ENCODE results near the gene CHD1L. TPM values are rescaled to one million over a fixed set of nuclear protein-coding genes. Genes with fewer than 3 reads are reported as not detected.

The CHD1L gene
- total and polyA plus RNA-seq, 2 donors (not counting 3 experiments of a cell fraction or from before 2014, with no cell fraction given), result 12.3 to 33.8 TPM

DNA sequence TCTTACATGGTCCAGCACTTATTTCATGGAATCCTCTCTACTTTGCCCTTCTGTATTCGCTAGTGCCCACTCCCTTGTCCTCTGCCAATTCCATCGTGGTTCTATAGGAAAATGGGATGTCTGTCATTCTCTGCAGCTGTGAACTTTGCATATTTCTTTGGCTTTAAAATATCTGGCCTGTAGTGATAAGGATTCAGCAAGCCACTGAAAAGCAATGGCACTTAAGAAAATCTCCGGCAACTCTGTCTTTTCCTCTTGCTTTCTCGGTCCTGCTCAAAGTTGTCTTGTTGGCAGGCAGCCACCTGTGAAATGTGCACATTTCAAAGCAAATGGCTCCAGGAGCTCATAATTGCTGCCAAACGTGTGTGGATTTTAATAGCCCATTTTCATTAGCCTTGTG lies 91.8 kb downstream of the CHD1L start:
- Histone ChIP-seq H3K27me3 (ENCODE audit: control insufficient read depth in 2 of 2, insufficient read depth in 2 of 2, low read length in 2 of 2) (peaks cover 0 to 2% of the 10 kb centered on the region in 2 experiments), H2AFZ (ENCODE audit: low read depth, low read length) (no peak overlapping the region), H3K9me1 (replicated peaks; ENCODE audit: control insufficient read depth, extremely low read depth, insufficient read depth, low read length) (no peaks in the 10 kb centered on the region), H3K36me3 (ENCODE audit: control insufficient read depth in 2 of 2, extremely low read depth in 1 of 2, insufficient read depth in 2 of 2, low read length in 2 of 2) (no peaks in the 10 kb centered on the region), H3K27ac (ENCODE audit: insufficient read depth, low read depth, low read length) (no peak overlapping the region), H3K79me2 (ENCODE audit: control insufficient read depth, insufficient read depth, low read length) (no peaks in the 10 kb centered on the region), H4K20me1 (replicated peaks; ENCODE audit: control insufficient read depth, extremely low read depth, insufficient read depth, low read length) (no peaks in the 10 kb centered on the region), H3K4me2 (ENCODE audit: insufficient read depth, low read length) (no peak overlapping the region), H3K9me3 (replicated peaks; ENCODE audit: control insufficient read depth, insufficient read depth, low read length) (no peaks in the 10 kb centered on the region), H3K9ac (replicated peaks; ENCODE audit: extremely low read depth, insufficient read depth, low read length) (no peak overlapping the region), H3K4me3 (replicated peaks in 1 of 3; ENCODE audit: insufficient read depth in 1 of 3, low read depth in 1 of 3, low read length in 3 of 3) (no peak overlapping the region), H3K4me1 (ENCODE audit: control insufficient read depth, extremely low read depth, insufficient read depth, low read length) (no peaks in the 10 kb centered on the region)
- FAIRE-seq, result no peak
- BruUV-seq (replicated peaks), result no TSS peak
- ChIA-PET CTCF (no interaction called here), POLR2A (no interaction called here)
- no peak for TF ChIP-seq GATA2 (IDR thresholded peaks at IDR 0.05; ENCODE audit: insufficient read depth, insufficient read length, low read depth, low read length)
- TF ChIP-seq POLR2A (IDR thresholded peaks at IDR 0.05; ENCODE audit: low read depth, low read length), result no peak
- TF ChIP-seq CTCF (IDR thresholded peaks at IDR 0.05; ENCODE audit: extremely low read depth in 1 of 2, insufficient read depth in 1 of 2, low read depth in 1 of 2, low read length in 2 of 2), result no peak
- TF ChIP-seq MYC (IDR thresholded peaks at IDR 0.05; ENCODE audit: low read depth, low read length), result no peak
- TF ChIP-seq FOS (IDR thresholded peaks at IDR 0.05; ENCODE audit: borderline replicate concordance, insufficient read depth, low read length), result no peak
- TF ChIP-seq, protein P1, sequence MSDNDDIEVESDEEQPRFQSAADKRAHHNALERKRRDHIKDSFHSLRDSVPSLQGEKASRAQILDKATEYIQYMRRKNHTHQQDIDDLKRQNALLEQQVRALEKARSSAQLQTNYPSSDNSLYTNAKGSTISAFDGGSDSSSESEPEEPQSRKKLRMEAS (IDR thresholded peaks at IDR 0.05; ENCODE audit: insufficient read depth, insufficient read length), result no peak
- TF ChIP-seq JUN (IDR thresholded peaks at IDR 0.05; ENCODE audit: borderline replicate concordance, insufficient read depth, insufficient read length, low read depth), result no peak
- TF ChIP-seq POLR2AphosphoS5 (IDR thresholded peaks at IDR 0.05; ENCODE audit: insufficient read depth, low read depth, low read length), result no peak
- no peak for TF ChIP-seq EZH2 (IDR thresholded peaks at IDR 0.05; ENCODE audit: borderline replicate concordance, low read depth, low read length, severe bottlenecking)
- dilution Hi-C loops (cut with MboI; ENCODE audit: extremely low pct_ligation_motif_present, low sequenced_read_pairs), result no loop called here
- intact Hi-C loops (cut with micrococcal nuclease), result no loop called here
- DNase-seq (ENCODE audit: low read depth, low spot score), result no peak

Measured in endothelial cell of umbilical vein (primary cell).